NCI-H1417 treated with DMSO at 0.1 percent for 48 hours (cell line): Measurements from ENCODE around the gene LRRC8D.
"Not testable (repeated sequence)": the region's sequence is repeated elsewhere in the genome, so short reads cannot be mapped to it uniquely, and the experiment has no call there.

ENCODE experiments used
- DNase-seq: peaks from one replicate; lab custom pipeline; 2025; lab: John Stamatoyannopoulos, UW

Gene LRRC8D

DNA sequence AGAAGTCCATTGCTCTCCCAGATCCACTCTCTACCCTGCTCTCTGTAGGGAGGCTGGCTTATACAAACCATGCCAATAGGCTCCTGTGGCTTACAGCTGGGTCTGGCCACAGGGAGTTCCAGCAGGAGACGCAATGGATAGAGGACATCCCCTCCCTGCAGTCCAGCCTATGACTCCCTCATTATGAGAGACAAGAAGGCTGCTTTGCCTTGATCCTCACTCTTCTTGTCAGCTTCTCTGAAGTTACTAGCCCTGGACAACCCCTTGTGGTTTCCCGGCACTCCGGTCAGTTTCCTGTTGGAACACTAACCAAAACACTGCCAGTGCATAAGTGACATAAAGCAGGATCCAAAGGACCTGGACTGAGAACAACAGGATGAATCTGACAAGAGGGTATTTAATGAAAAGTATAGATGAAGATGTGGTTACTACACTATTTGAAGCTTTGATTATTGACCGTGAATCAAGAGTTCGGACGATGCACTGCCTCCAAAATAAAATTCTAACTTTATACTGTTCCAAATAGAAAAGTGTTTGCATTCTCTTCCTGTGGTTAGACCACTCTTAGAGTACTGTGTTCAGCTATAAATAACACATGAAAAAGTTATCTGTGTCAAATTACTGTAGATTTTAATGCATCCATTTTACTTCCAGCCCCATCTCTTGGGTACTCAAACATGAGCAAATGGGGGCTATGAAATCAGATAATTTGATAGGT, 141.4 kb downstream of the LRRC8D start:
- no peak for DNase-seq

DNA sequence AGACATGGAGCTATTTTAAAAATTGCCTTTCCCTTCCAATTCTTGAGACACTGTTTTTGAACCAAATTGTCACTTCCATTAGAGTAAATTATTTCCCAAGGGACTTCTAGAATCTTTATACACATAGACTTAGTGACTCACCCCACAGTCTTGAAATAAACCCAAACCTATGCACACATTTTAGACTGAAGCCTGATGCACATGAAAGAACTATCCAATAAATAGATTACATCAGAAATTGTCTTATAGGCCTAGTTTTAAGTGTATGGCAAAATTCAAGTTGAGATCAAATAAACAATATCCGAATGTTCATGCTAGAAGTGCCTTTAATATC, 141.9 kb downstream of the LRRC8D start:
- no peak for DNase-seq

- DNase-seq: peak; percentile 51
Observed at GRCh38 chr1:89965193-89965768, 144.4 kb downstream of the LRRC8D start.

GRCh38 chr1:89966656-89967055, 145.8 kb downstream of the LRRC8D start:
- DNase-seq: no peak

GRCh38 chr1:89971600-89971999, 150.8 kb downstream of the LRRC8D start:
- no peak for DNase-seq

DNA sequence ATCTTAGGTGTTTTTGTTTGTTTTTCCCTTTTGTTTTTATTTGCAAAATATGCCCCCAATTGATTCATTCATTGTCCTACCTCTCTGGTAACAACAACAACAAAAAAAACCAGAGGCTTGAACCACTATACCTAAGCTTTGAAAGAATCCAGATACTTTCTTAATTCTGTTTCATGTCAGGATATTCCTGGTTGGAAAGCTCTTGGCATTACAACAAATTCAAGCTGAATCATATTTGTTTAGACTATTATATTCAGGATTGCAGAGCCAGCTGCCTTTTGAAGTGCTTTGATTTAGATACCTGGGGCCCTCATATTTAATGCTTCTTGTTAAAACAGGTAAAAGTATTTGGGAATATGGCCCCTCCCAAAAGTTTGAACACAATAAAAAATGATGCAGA, 151.2 kb downstream of the LRRC8D start:
- no peak for DNase-seq

DNA sequence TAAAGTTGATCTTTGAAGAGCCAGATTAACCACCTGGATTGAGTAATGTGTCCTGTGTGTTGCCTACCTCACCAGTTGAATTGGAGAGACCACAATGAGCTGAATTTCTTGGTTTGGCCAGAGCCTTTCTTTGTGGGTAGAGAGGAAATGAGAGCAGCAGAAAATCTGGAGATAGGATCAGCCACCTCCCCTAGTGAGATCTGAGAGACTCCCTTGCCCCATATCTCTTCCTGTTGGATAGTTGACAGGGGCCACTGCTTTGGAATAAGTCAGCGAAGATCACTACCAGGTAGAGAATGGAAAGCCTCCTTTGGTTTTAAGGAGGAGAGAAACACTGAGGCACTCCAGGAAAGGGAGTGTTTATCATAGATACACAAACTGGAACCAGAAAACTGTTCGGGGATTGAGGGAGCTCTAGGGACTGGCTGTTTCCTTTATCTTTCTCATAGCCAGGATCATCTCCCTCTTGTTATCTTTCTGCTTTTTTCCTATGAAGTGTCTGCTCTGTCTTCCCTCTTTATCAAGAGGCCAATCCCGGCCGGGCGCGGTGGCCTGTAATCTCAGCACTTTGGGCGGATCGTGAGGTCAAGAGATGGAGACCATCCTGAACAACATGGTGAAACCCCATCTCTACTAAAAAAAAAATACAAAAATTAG, 152.8 kb downstream of the LRRC8D start:
- no peak for DNase-seq

GRCh38 chr1:89974256-89974655, 153.4 kb downstream of the LRRC8D start:
- DNase-seq: no peak

- no peak for DNase-seq
Observed at GRCh38 chr1:89974696-89975470, 154.1 kb downstream of the LRRC8D start.

DNA sequence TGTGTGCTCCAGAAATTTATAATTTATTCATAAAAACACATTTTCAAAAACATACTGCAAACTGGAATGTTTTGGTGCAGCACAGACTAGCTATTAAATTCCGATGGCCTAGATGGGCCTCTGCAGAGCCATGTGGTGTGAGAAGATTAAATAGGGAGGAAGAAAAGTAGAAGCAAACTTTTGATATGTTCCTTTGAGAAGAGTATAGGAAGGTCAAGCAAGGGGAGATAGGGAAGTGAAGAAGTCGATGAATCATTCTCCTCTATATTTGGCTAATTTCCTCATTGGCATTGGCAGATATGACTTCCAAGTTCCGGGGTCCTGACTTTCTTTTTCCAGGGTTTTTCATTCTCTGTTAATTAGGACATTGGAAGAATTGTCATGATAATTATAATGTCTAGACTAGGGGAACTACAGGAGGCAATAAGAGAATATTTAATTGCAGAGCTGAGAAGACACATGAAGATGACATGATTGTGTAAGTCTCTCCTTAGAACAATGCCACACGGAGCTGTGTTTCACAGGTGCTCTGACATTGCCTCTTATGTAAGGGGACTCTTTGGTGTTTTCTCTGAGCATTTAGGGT, 154.8 kb downstream of the LRRC8D start:
- no peak for DNase-seq

DNA sequence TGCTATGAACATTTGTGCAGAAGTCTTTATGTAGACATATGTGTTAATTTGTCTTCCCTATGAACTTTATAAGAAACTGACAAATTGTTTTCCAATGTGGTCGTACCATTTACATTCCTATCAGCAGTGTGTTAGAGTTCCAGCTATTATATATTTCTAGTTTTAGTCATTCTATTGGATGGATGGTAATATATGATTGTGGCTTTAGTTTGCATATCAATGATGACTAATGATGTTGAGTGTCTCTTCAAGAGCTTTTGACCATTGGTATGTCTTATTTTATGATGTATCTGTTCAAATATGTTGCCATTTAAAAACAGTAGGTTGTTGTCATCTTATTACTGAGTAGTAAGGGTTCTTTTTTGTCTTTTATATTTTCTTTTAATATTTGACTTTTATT, 157.9 kb downstream of the LRRC8D start:
- DNase-seq: no peak

- DNase-seq: no peak
Observed at GRCh38 chr1:89980605-89981004, 159.8 kb downstream of the LRRC8D start.

- not testable (repeated sequence) for DNase-seq
Observed at GRCh38 chr1:89982846-89983245, 162.0 kb downstream of the LRRC8D start.

DNA sequence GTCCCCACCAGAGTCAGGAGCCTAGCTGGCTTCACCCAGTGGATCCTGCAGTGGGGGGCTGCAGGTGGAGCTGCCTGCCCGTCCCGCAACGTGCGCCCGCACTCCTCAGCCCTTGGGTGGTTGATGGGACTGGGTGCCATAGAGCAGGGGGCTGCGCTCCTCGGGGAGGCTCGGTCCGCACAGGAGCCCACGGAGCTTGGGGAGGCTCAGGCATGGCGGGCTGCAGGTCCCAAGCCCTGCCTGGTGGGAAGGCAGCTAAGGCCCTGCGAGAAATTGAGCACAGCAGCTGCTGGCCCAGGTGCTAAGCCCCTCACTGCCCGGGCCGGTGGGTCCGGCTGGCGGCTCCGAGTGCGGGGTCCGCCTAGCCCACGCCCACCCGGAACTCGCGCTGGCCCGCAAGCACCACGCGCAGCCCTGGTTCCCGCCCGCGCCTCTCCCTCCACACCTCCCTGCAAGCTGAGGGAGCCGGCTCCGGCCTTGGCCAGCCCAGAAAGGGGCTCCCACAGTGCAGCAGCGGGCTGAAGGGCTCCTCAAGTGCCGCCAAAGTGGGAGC, 163.8 kb downstream of the LRRC8D start:
- DNase-seq: not testable (repeated sequence)

DNA sequence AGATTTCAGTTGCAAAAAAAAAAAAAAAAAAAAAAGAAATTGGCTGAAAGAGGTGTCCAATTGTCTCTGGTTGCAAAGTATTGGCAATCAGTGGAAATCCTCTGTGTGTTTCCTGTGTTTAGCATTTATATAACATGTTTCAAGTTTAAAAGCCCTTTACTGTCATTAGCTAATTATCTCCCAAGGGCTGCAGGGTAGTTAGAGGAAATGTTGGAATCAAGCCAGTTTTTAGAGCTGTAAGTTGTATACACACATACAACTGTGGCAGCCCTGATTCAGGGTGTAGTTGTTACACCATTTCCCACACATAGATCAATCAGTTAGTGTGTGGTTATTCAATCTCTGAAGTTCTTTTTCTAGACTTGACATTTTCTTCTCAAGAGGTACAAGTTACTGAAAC, 165.2 kb downstream of the LRRC8D start:
- DNase-seq: peak; percentile 54
